DMS 273 (cell line): ENCODE results near the gene PCK2.

ENCODE experiments used
- DNase-seq: peaks from one replicate; lab custom pipeline; 2025; ENCODE audit not compliant: unreplicated experiment; lab: John Stamatoyannopoulos, UW

Gene PCK2

DNA sequence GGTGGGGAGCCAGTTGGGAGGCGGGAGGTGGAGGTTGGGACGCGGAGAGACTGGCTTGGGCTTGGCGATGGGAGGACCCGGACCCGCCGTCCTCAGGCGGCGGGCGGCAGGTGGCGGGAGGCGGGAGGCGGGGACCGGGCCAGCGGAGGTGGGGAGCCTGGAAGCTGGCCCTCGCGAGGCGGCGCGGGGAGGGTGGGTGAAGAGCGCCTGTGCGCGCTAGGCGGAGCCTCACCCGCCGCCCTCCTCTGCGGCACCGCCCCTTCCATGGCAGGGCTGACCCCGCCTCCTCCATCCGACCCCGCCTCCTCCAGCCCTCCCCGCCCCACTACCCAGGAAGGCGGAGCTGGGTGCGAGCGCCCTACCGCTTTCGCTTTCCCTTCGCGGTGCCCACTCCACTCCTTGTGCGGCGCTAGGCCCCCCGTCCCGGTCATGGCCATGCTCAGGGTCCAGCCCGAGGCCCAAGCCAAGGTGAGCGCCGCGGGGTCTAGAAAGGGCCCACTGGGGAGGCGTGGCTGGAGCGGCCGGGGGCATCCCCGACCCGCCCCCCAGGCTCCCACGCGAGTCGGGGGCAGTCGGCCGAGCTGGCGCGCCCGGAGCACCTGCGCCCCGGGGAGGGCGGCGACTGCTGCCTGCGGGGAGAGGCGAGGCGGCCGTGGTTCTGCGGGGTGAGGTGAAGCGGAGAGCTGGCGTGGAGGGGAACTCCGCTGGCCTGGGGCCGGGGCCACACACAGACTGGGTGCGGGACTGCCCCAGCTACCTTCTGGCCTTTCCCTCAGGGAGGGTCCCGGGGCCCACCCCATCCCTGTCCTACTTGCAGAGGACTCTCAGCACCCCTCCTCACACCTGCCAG lies 41.9 kb downstream of the PCK2 start, which contains the start of gene PSME1:
Gene PSME1 (plus strand): TSS at position 361 of the 850 bp plus-strand sequence. CDS start 69 bp downstream, at position 430.
- DNase-seq, result peak; percentile 97

- DNase-seq, result peak; percentile 41
Measured at GRCh38 chr14:24136684-24137528, 42.8 kb downstream of the PCK2 start.

DNA sequence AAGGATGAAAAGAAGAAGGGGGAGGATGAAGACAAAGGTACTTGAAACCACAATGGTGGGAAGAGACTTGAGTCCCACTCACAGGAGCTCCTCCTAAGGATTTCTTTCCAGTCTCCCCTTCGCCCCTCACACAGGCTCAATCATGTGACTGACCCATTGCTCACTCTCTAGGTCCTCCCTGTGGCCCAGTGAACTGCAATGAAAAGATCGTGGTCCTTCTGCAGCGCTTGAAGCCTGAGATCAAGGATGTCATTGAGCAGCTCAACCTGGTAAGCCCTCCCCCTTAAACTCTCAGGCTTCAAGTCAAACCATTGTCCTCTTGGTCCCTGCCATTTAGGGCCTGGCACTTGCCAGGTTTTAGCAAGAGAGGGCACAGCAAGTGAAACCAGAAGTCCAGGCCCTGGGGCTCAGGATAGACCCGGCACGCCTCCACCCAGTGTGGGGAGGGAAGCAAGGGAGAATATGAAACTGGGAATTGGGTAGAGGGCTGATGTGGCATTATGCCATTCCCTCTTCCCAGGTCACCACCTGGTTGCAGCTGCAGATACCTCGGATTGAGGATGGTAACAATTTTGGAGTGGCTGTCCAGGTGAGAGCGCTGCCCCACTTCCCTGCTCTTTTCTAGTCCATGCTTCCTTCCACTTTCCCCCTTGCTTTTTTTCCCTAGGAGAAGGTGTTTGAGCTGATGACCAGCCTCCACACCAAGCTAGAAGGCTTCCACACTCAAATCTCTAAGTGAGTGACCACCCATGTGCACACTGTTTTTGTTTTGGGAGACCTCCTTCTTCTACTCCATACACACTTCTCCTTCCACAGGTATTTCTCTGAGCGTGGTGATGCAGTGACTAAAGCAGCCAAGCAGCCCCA lies 43.7 kb downstream of the PCK2 start:
- DNase-seq, result no peak

DNA sequence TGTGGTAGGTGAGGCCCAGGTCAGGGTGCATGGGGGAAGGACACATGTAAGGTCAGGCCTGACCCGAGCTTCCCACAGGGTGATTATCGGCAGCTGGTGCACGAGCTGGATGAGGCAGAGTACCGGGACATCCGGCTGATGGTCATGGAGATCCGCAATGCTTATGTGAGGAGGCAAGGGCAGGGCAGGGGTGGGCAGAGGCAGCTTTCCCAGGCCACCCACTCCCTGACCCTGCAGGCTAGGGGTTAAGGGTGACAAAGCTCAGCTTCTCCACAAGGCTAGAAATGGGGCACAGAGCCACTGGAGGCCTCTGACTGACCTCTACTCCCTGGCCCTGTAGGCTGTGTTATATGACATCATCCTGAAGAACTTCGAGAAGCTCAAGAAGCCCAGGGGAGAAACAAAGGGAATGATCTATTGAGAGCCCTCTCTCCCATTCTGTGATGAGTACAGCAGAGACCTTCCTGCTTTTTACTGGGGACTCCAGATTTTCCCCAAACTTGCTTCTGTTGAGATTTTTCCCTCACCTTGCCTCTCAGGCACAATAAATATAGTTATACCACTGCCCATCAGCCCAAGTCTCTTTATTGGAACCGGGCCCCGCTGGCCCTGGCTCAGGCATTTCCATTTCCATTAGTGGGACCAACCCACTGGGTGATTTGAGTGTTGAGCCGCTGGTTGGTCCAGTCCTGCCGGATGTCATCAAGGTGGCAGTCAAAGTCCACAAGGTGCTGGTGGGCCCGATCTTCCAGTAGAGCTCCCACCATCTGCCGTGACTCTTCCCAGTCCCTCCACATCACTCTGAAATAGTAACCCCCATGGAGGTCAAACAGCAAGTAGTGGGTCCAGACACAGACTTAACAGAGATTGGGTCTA lies 44.5 kb downstream of the PCK2 start:
- no peak for DNase-seq

- DNase-seq, result peak; percentile 40
Measured at GRCh38 chr14:24139272-24139934, 45.3 kb downstream of the PCK2 start.

GRCh38 chr14:24141097-24141880 lies 47.2 kb downstream of the PCK2 start, which contains the start of gene EMC9:
TSS of gene EMC9 (minus strand) at chr14:24141591. CDS start at chr14:24141304, 287 bp downstream.
- DNase-seq, result peak; percentile 100

- no peak for DNase-seq
Measured at GRCh38 chr14:24143511-24143910, 49.4 kb downstream of the PCK2 start.

- DNase-seq, result no peak
Measured at GRCh38 chr14:24144451-24144850, 50.3 kb downstream of the PCK2 start.

DNA sequence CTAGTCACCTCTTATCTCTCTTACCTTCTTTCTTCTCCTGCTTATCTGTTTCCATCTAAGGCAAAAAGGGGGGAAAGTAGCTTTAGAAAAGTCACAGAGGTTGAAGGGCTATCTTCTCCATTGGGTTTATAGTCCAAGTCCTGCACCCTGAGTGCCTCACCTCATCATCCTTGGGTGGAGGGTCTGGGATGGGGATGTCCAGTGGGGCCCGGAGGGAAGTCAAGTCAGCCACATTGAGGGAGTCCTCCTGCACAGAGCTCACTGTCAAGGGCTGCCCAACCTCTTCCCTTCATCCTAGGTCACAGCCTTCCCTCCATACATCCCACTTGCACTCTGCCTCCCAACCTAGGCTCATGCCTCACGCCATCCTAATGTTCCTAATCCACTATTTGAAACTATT lies 51.1 kb downstream of the PCK2 start:
- no peak for DNase-seq

- DNase-seq, result peak; percentile 79
Measured at GRCh38 chr14:24145690-24146452, 51.8 kb downstream of the PCK2 start.

- peak; percentile 99 for DNase-seq
Measured at GRCh38 chr14:24146453-24146977, 52.4 kb downstream of the PCK2 start, which contains the start of gene PSME2. TSS of gene PSME2 (minus strand) at chr14:24146610. CDS start at chr14:24146581, 29 bp downstream.

GRCh38 chr14:24146978-24147760 lies 53.1 kb downstream of the PCK2 start, which contains the start of gene RNF31:
TSS of gene RNF31 (plus strand) at chr14:24147498. CDS start at chr14:24147699, 201 bp downstream.
- peak; percentile 99 for DNase-seq

DNA sequence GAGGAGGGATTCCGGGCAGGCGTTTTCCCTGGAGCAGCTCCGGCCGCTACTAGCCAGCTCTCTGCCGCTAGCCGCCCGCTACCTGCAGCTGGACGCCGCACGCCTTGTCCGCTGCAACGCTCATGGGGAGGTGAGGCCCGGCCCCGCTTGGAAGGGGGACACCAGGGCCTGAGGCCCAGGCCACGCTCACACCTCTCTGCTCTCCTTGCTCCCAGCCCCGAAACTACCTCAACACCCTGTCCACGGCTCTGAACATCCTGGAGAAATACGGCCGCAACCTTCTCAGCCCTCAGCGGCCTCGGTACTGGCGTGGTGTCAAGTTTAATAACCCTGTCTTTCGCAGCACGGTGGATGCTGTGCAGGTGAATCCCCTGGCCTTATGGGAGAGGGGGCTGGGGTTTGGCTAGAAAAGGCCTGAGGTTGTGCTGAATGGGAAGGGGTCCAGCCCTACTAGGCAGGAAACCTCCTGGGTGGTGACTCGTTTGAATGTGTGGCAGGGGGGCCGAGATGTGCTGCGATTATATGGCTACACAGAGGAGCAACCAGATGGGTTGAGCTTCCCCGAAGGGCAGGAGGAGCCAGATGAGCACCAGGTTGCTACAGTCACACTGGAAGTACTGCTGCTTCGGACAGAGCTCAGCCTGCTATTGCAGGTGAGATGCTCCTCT lies 53.8 kb downstream of the PCK2 start:
- peak; percentile 66 for DNase-seq

GRCh38 chr14:24149302-24149969 lies 55.3 kb downstream of the PCK2 start:
- no peak for DNase-seq

GRCh38 chr14:24150061-24150460 lies 56.0 kb downstream of the PCK2 start:
- DNase-seq, result no peak
